ENCODE results near the gene QRSL1. TPM values are rescaled to one million over a fixed set of nuclear protein-coding genes. Genes with fewer than 3 reads are reported as not detected.
"Not testable (repeated sequence)": the region's sequence is repeated elsewhere in the genome, so short reads cannot be mapped to it uniquely, and the experiment has no call there.

The QRSL1 gene
- total and polyA plus RNA-seq, 2 donors = 9.4 to 12.3 TPM

GRCh38 chr6:106618324-106618723, 11.1 kb upstream of the QRSL1 start:
- Histone ChIP-seq H3K9me3 (ENCODE audit: control insufficient read depth in 2 of 2, insufficient read depth in 1 of 2, low read length in 1 of 2) (no peaks in the 10 kb centered on the region), H3K27ac (ENCODE audit: low read depth in 1 of 2, low read length in 1 of 2) (no peak overlapping the region), H3K4me3 (ENCODE audit: low read length in 2 of 2) (no peak overlapping the region), H3K4me1 (ENCODE audit: control insufficient read depth in 2 of 2, insufficient read depth in 2 of 2, low read length in 2 of 2) (no peaks in the 10 kb centered on the region), H3K27me3 (ENCODE audit: control insufficient read depth in 2 of 2, insufficient read depth in 1 of 2, low read length in 1 of 2) (no peaks in the 10 kb centered on the region), H3K36me3 (ENCODE audit: control insufficient read depth in 2 of 2, insufficient read depth in 2 of 2, low read length in 1 of 2) (peaks cover 0 to 9% of the 10 kb centered on the region in 2 donors)
- DNase-seq (ENCODE audit: low read depth in 6 of 9, low spot score in 9 of 9) = no peak
- 86% methylated on average over 3 of the region's 3 CpGs for WGBS

DNA sequence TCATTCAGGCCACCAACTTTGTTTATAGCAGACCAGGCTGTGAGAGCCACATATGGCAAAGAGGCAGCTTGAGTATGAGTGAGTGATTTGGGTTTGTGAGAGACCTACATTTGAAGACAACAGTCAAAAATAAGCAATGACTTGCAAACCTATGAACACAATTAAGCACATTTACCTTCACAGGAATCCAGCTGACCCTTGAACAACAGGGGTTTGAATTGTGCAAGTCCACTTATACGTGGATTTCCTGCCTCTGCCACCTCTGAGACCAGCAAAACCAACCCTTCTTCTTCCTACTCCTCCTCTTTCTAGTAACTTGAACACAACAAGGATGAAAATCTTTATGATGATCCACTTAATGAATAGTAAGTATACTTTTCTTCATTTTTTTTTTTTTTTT, 10.2 kb upstream of the QRSL1 start:
- Histone ChIP-seq H3K4me1 (ENCODE audit: control insufficient read depth in 2 of 2, insufficient read depth in 2 of 2, low read length in 2 of 2) (no peaks in the 10 kb centered on the region), H3K36me3 (ENCODE audit: control insufficient read depth in 2 of 2, insufficient read depth in 2 of 2, low read length in 1 of 2) (peaks cover 0 to 9% of the 10 kb centered on the region in 2 donors), H3K27ac (ENCODE audit: low read depth in 1 of 2, low read length in 1 of 2) (no peak overlapping the region), H3K27me3 (ENCODE audit: control insufficient read depth in 2 of 2, insufficient read depth in 1 of 2, low read length in 1 of 2) (no peaks in the 10 kb centered on the region), H3K9me3 (ENCODE audit: control insufficient read depth in 2 of 2, insufficient read depth in 1 of 2, low read length in 1 of 2) (no peaks in the 10 kb centered on the region), H3K4me3 (ENCODE audit: low read length in 2 of 2) (no peak overlapping the region)
- WGBS = 89% methylated on average over 1 of the region's 1 CpG
- DNase-seq (ENCODE audit: low read depth in 6 of 9, low spot score in 9 of 9) = no peak

DNA sequence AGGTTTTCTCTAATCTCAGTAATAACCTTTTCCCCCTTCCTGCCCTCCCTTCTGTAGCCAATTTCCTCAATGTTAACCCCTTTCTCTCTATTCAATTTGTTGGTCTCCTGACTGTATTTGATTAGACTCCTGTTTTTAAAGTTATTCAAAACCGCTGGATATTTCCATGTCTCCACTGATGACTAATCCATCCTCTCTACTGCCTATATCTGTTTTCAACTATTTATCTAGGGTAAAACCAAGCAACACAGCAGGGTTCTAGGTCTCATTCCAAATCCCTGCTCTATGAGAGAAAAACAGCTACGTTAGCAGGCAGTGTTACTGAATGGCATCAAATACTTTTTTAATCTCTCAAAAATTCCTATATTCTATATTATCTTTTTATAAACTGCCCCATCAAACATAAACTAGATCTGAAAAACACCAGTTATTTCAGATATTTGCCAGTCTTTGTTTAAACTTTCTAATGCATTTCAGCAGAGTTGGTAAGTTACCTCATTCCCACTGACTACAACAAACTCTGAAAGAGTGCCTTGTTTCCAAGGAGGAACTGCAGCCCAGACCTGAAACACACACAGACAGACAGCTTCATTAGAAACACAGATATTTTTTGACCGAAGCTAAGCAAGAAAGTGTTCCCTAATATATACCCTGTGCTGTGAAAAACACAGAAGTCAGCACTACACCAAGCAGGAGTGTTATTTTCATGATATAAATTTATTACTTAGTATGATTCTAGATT, 8.3 kb upstream of the QRSL1 start:
- DNase-seq (ENCODE audit: low read depth in 6 of 9, low spot score in 9 of 9) = no peak
- WGBS = 97% methylated on average over 3 of the region's 3 CpGs
- Histone ChIP-seq H3K27ac (ENCODE audit: low read depth in 1 of 2, low read length in 1 of 2) (no peak overlapping the region), H3K4me1 (ENCODE audit: control insufficient read depth in 2 of 2, insufficient read depth in 2 of 2, low read length in 2 of 2) (no peaks in the 10 kb centered on the region), H3K36me3 (ENCODE audit: control insufficient read depth in 2 of 2, insufficient read depth in 2 of 2, low read length in 1 of 2) (peaks cover 0 to 9% of the 10 kb centered on the region in 2 donors), H3K9me3 (ENCODE audit: control insufficient read depth in 2 of 2, insufficient read depth in 1 of 2, low read length in 1 of 2) (no peaks in the 10 kb centered on the region), H3K4me3 (ENCODE audit: low read length in 2 of 2) (no peak overlapping the region), H3K27me3 (ENCODE audit: control insufficient read depth in 2 of 2, insufficient read depth in 1 of 2, low read length in 1 of 2) (no peaks in the 10 kb centered on the region)

DNA sequence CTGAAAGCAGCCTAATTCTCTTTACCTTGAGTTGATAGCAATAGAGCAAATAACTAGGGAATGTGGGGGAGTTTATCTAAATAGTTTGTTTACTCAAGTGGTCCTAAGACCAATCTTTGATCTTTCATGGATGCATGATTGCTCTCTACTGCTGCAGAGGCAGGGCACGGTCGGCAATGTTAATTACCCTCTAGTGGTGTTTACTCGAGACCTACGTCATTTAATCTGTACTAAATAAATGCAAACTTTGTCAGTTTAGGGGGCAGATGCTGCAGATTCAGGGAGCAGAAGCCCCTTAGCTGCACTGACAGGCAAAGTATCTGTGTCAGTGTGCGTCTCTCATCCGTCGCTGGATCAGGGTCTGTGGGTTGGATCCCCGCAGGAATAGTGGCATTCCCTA, 7.0 kb upstream of the QRSL1 start:
- Histone ChIP-seq H3K9me3 (ENCODE audit: control insufficient read depth in 2 of 2, insufficient read depth in 1 of 2, low read length in 1 of 2) (no peaks in the 10 kb centered on the region), H3K27ac (ENCODE audit: low read depth in 1 of 2, low read length in 1 of 2) (no peak overlapping the region), H3K27me3 (ENCODE audit: control insufficient read depth in 2 of 2, insufficient read depth in 1 of 2, low read length in 1 of 2) (no peaks in the 10 kb centered on the region), H3K36me3 (ENCODE audit: control insufficient read depth in 2 of 2, insufficient read depth in 2 of 2, low read length in 1 of 2) (peaks cover 0 to 6% of the 10 kb centered on the region in 2 donors), H3K4me3 (ENCODE audit: low read length in 2 of 2) (no peak overlapping the region), H3K4me1 (ENCODE audit: control insufficient read depth in 2 of 2, insufficient read depth in 2 of 2, low read length in 2 of 2) (no peaks in the 10 kb centered on the region)
- no peak for DNase-seq (ENCODE audit: low read depth in 6 of 9, low spot score in 9 of 9)
- 99% methylated on average over 8 of the region's 8 CpGs for WGBS

DNA sequence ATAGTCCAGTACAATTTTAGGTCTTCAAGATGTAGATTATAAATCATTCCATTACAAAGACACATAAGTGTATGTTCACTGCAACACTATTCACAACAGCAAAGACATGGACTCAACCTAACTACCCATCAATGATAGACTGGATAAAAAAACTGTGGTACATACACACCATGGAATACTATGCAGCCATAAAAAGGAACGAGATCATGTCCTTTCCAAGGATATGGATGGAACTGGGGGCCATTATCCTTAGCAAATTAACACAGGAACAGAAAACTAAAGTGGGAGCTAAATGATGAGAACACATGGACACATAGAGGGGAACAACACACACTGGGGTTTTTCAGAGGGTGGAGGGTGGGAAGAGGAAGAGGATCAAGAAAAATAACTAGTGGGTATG, 6.3 kb upstream of the QRSL1 start:
- Histone ChIP-seq H3K36me3 (ENCODE audit: control insufficient read depth in 2 of 2, insufficient read depth in 2 of 2, low read length in 1 of 2) (peaks cover 0 to 6% of the 10 kb centered on the region in 2 donors), H3K27ac (ENCODE audit: low read depth in 1 of 2, low read length in 1 of 2) (no peak overlapping the region), H3K4me3 (ENCODE audit: low read length in 2 of 2) (no peak overlapping the region), H3K27me3 (ENCODE audit: control insufficient read depth in 2 of 2, insufficient read depth in 1 of 2, low read length in 1 of 2) (no peaks in the 10 kb centered on the region), H3K9me3 (ENCODE audit: control insufficient read depth in 2 of 2, insufficient read depth in 1 of 2, low read length in 1 of 2) (no peaks in the 10 kb centered on the region), H3K4me1 (ENCODE audit: control insufficient read depth in 2 of 2, insufficient read depth in 2 of 2, low read length in 2 of 2) (no peaks in the 10 kb centered on the region)
- no peak for DNase-seq (ENCODE audit: low read depth in 6 of 9, low spot score in 9 of 9)
- 96% methylated on average over 1 of the region's 1 CpG for whole genome bisulfite sequencing

DNA sequence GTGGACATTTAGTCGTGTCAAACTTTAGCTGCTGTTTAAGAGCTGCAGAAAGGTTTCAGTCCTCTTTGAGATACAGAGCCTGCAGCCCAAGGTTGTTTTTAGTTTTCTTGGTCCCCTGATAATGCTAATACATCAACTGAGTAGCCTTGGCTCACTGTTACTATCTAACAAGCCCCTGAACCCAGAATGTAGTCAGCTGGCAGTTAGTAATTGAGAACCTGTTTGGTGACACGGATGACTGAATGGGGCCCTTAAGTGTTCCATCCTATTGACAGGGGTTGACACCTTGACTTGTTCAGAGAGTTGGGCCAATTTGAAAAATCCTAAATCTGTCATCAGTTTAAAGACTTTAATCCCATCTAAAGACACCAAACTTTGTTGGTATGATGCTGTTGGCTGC, 2.9 kb upstream of the QRSL1 start:
- H3K27me3 ChIP-seq (ENCODE audit: control insufficient read depth in 2 of 2, insufficient read depth in 1 of 2, low read length in 1 of 2) = no peaks in the 10 kb centered on the region
- 90% methylated on average over 2 of the region's 2 CpGs for WGBS
- DNase-seq (ENCODE audit: low read depth in 6 of 9, low spot score in 9 of 9) = no peak
- no peak overlapping the region for H3K4me3 ChIP-seq (ENCODE audit: low read length in 2 of 2)
- no peak overlapping the region for H3K27ac ChIP-seq (ENCODE audit: low read depth in 1 of 2, low read length in 1 of 2)
- no peaks in the 10 kb centered on the region for H3K9me3 ChIP-seq (ENCODE audit: control insufficient read depth in 2 of 2, insufficient read depth in 1 of 2, low read length in 1 of 2)
- no peaks in the 10 kb centered on the region for H3K36me3 ChIP-seq (ENCODE audit: control insufficient read depth in 2 of 2, insufficient read depth in 2 of 2, low read length in 1 of 2)
- peaks cover 6 to 7% of the 10 kb centered on the region in 2 donors for H3K4me1 ChIP-seq (ENCODE audit: control insufficient read depth in 2 of 2, insufficient read depth in 2 of 2, low read length in 2 of 2)

DNA sequence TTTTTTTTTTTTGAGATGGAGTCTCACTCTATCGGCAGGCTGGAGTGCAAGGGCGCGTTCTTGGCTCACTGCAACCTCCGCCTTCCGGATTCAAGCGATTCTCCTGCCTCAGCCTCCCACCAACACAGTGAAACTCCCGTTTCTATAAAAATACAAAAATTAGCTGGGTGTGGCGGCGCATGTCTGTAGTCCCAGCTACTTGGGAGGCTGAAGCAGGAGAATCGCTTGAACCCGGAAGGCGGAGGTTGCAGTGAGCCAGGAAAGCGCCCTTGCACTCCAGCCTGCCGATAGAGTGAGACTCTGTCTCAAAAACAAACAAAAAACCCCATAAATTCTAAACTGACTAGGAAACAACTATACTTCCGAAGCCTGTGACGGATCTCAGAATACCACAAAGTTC, 1.6 kb upstream of the QRSL1 start:
- not testable (repeated sequence) for H3K9me3 ChIP-seq (ENCODE audit: control insufficient read depth in 2 of 2, insufficient read depth in 1 of 2, low read length in 1 of 2); DNase-seq (ENCODE audit: low read depth in 6 of 9, low spot score in 9 of 9); H3K4me3 ChIP-seq (ENCODE audit: low read length in 2 of 2); H3K27me3 ChIP-seq (ENCODE audit: control insufficient read depth in 2 of 2, insufficient read depth in 1 of 2, low read length in 1 of 2); H3K4me1 ChIP-seq (ENCODE audit: control insufficient read depth in 2 of 2, insufficient read depth in 2 of 2, low read length in 2 of 2); H3K27ac ChIP-seq (ENCODE audit: low read depth in 1 of 2, low read length in 1 of 2); H3K36me3 ChIP-seq (ENCODE audit: control insufficient read depth in 2 of 2, insufficient read depth in 2 of 2, low read length in 1 of 2)
- 97% methylated on average over 16 of the region's 16 CpGs for WGBS

- Histone ChIP-seq H3K36me3 (ENCODE audit: control insufficient read depth in 2 of 2, insufficient read depth in 2 of 2, low read length in 1 of 2) (no peaks in the 10 kb centered on the region), H3K4me3 (ENCODE audit: low read length in 2 of 2) (peak overlapping the region; percentile 72 to 77), H3K27me3 (ENCODE audit: control insufficient read depth in 2 of 2, insufficient read depth in 1 of 2, low read length in 1 of 2) (no peaks in the 10 kb centered on the region), H3K27ac (ENCODE audit: low read depth in 1 of 2, low read length in 1 of 2) (peak overlapping the region; percentile 52 to 74), H3K4me1 (ENCODE audit: control insufficient read depth in 2 of 2, insufficient read depth in 2 of 2, low read length in 2 of 2) (peaks cover 6 to 7% of the 10 kb centered on the region in 2 donors), H3K9me3 (ENCODE audit: control insufficient read depth in 2 of 2, insufficient read depth in 1 of 2, low read length in 1 of 2) (no peaks in the 10 kb centered on the region)
- 39% methylated on average over 7 of the region's 7 CpGs for WGBS
- DNase-seq (ENCODE audit: low read depth in 6 of 9, low spot score in 9 of 9) = peak in 4 of 9 donors; percentile 2 to 10 (median 8)
These were observed 698 bp upstream of the QRSL1 start for GRCh38 chr6:106628658-106629102.

DNA sequence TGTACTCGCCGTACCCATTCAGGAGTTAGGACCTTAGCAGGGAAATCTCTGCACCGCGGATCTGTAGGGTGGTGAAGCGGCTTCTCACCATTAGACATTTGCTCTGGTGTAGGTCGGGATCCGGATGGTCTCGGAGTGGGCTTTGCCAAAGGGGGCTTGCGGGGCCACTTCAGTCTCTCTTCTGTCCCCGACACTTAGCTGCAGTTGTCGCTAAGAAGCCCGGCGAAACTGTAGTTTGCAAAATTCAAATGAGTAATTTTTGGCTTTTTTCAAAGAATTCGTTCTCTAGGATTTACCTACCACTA, 433 bp downstream of the QRSL1 start:
- Histone ChIP-seq H3K36me3 (ENCODE audit: control insufficient read depth in 2 of 2, insufficient read depth in 2 of 2, low read length in 1 of 2) (no peaks in the 10 kb centered on the region), H3K4me1 (ENCODE audit: control insufficient read depth in 2 of 2, insufficient read depth in 2 of 2, low read length in 2 of 2) (peaks cover 6 to 7% of the 10 kb centered on the region in 2 donors), H3K9me3 (ENCODE audit: control insufficient read depth in 2 of 2, insufficient read depth in 1 of 2, low read length in 1 of 2) (no peaks in the 10 kb centered on the region), H3K4me3 (ENCODE audit: low read length in 2 of 2) (peak overlapping the region; percentile 72 to 77), H3K27ac (ENCODE audit: low read depth in 1 of 2, low read length in 1 of 2) (peak overlapping the region; percentile 74 to 77), H3K27me3 (ENCODE audit: control insufficient read depth in 2 of 2, insufficient read depth in 1 of 2, low read length in 1 of 2) (no peaks in the 10 kb centered on the region)
- 1% methylated on average over 14 of the region's 14 CpGs for WGBS
- no peak for DNase-seq (ENCODE audit: low read depth in 6 of 9, low spot score in 9 of 9)

All from thymus (tissue), 11 donors.